PC-3 (cell line): ENCODE data around the gene DDX54. TPM values are rescaled to one million over a fixed set of nuclear protein-coding genes. Genes with fewer than 3 reads are reported as not detected.

Experiments used
- ATAC-seq: fragments of 200-7000 bp; cut with Tn5 transposase; 2 replicates; pipeline ENCODE4 v1.9.1; 2020; ENCODE audit warnings: mild to moderate bottlenecking, moderate library complexity
- BruUV-seq: library from RNA; stranded (reverse); fragments of 400-500 nt; replicated peaks from 2 replicates; lab custom pipeline; 2021; lab: Mats Ljungman, UMichigan
- CTCF ChIA-PET: fragments of 300-600 bp; sonication (Branson Sonifier 250); formaldehyde crosslinking; loops from one replicate; lab custom pipeline; 2022; ENCODE audit warnings: antibody characterized with exemption; lab: Charles Lee
- POLR2A ChIA-PET: fragments of 300-600 bp; sonication (Branson Sonifier 250); formaldehyde crosslinking; loops from one replicate; lab custom pipeline; 2022; ENCODE audit warnings: antibody characterized with exemption; ENCODE audit not compliant: unreplicated experiment; lab: Charles Lee
- DNase-seq: peaks from one replicate; pipeline ENCODE4 v3.0.0-alpha.2; 2015
- H2AFZ ChIP-seq: fragments of 300-600 bp; sonication (generic); 2 replicates; pipeline ENCODE4 v1.6.0; 2016; ENCODE audit warnings: antibody characterized with exemption, low read length
- H3F3A ChIP-seq: fragments of 300-600 bp; sonication (generic); one replicate; pipeline ENCODE4 v1.6.0; 2017; ENCODE audit warnings: antibody characterized with exemption, low read length, control low read depth, mild to moderate bottlenecking; ENCODE audit not compliant: unreplicated experiment
- H3K27ac ChIP-seq: fragments of 300-600 bp; sonication (generic); 2 replicates; pipeline ENCODE4 v1.5.1; 2016; ENCODE audit warnings: mild to moderate bottlenecking, low read length
- H3K27me3 ChIP-seq: fragments of 300-600 bp; sonication (generic); 2 replicates; pipeline ENCODE4 v1.6.1; 2016; ENCODE audit warnings: low read length, mixed read lengths
- H3K36me3 ChIP-seq: fragments of 300-600 bp; sonication (generic); 2 replicates; pipeline ENCODE4 v1.6.1; 2016; ENCODE audit warnings: low read depth, mixed run types, low read length, mixed read lengths
- H3K4me1 ChIP-seq: fragments of 300-600 bp; sonication (generic); 2 replicates; pipeline ENCODE4 v1.5.1; 2016; ENCODE audit warnings: low read length; ENCODE audit not compliant: insufficient read depth
- H3K4me2 ChIP-seq: fragments of 300-600 bp; sonication (generic); 2 replicates; pipeline ENCODE4 v1.6.0; 2016; ENCODE audit warnings: low read length
- H3K4me3 ChIP-seq: fragments of 300-600 bp; sonication (generic); 2 replicates; pipeline ENCODE4 v1.5.1; 2016; ENCODE audit warnings: mild to moderate bottlenecking, low read length, mixed read lengths
- H3K79me2 ChIP-seq: fragments of 300-600 bp; sonication (generic); 2 replicates; pipeline ENCODE4 v1.6.1; 2017; ENCODE audit warnings: low read length, mixed read lengths
- H3K9ac ChIP-seq: fragments of 300-600 bp; sonication (generic); 2 replicates; pipeline ENCODE4 v1.6.0; 2016; ENCODE audit warnings: mild to moderate bottlenecking, low read length
- H3K9me2 ChIP-seq: fragments of 300-600 bp; sonication (generic); replicated peaks from 2 replicates; pipeline ENCODE4 v1.6.1; 2016; ENCODE audit warnings: mixed run types, low read length, mixed read lengths
- H3K9me3 ChIP-seq: fragments of 300-600 bp; sonication (generic); 2 replicates; pipeline ENCODE4 v1.6.1; 2016; ENCODE audit warnings: low read length, mixed read lengths
- H4K20me1 ChIP-seq: fragments of 300-600 bp; sonication (generic); 2 replicates; pipeline ENCODE4 v1.6.1; 2016; ENCODE audit warnings: low read length, mixed read lengths
- EZH2 ChIP-seq: fragments of 300-600 bp; sonication (generic); IDR thresholded peaks from one replicate; pipeline ENCODE4 v1.6.1; 2017; ENCODE audit warnings: antibody characterized with exemption, mild to moderate bottlenecking, low read length; ENCODE audit not compliant: unreplicated experiment
- EZH2phosphoT487 ChIP-seq: fragments of 300-600 bp; sonication (generic); IDR thresholded peaks from 2 replicates; pipeline ENCODE4 v1.6.1; 2018; ENCODE audit warnings: mild to moderate bottlenecking, antibody characterized with exemption, low read length, borderline replicate concordance
- intact Hi-C: fragments of 100-400 bp; cut with micrococcal nuclease; formaldehyde crosslinking; loops from 2 replicates; pipeline ENCODE4 v1.9.0; 2023
- total RNA-seq: library from RNA; depleted of rRNA; stranded (reverse); fragments of >200 nt; gene quantifications from 2 replicates; pipeline ENCODE4 v1.2.3, GENCODE V29; 2014
- TF ChIP-seq, protein P1 (sequence below): fragments of 300-600 bp; sonication (generic); conservative IDR thresholded peaks from 2 replicates; pipeline ENCODE4 v1.5.1; 2017; ENCODE audit warnings: antibody characterized with exemption, low read depth, mild to moderate bottlenecking, low read length

The DDX54 gene
- total RNA-seq, 1 experiment from 2014 or later: 158 TPM

DNA sequence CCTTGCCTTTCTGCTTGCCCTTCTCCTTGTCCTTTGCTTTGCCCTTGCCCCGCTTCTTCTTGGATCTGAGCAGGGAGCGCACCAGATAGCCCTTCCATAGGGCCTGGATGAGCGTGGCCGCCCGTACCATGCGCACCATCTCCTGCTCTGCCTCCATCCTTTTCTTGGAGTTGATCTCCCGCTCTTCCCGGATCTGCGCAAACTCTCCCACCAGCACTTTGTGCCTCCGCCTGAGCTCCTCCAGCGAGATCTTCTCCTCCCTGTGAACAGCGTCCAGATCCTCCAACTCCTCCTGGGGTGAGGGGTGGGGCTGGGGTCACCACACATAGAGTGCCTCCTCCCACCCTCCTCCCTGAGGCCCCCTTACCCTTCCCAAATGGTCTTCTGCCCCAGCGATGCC lies 10.3 kb upstream of the DDX54 start:
- no peak overlapping the region for H3K4me2 ChIP-seq
- peaks cover 14% of the 10 kb centered on the region for H3K4me1 ChIP-seq
- no peaks in the 10 kb centered on the region for H3K9me2 ChIP-seq
- H3K36me3 ChIP-seq: peaks cover 11% of the 10 kb centered on the region
- H3K9ac ChIP-seq: no peak overlapping the region
- H3K9me3 ChIP-seq: no peaks in the 10 kb centered on the region
- H3F3A ChIP-seq: no peaks in the 10 kb centered on the region
- DNase-seq (no peak), ATAC-seq (no peak)
- intact Hi-C loops: loop anchor here (5.0 kb wide), 3 partner anchors 102 to 162 kb away; partner anchors contain the start of gene PLBD2
- no peak overlapping the region for H3K4me3 ChIP-seq
- no peak for TF ChIP-seq EZH2
- no peak for TF ChIP-seq EZH2phosphoT487
- TF ChIP-seq, protein P1, sequence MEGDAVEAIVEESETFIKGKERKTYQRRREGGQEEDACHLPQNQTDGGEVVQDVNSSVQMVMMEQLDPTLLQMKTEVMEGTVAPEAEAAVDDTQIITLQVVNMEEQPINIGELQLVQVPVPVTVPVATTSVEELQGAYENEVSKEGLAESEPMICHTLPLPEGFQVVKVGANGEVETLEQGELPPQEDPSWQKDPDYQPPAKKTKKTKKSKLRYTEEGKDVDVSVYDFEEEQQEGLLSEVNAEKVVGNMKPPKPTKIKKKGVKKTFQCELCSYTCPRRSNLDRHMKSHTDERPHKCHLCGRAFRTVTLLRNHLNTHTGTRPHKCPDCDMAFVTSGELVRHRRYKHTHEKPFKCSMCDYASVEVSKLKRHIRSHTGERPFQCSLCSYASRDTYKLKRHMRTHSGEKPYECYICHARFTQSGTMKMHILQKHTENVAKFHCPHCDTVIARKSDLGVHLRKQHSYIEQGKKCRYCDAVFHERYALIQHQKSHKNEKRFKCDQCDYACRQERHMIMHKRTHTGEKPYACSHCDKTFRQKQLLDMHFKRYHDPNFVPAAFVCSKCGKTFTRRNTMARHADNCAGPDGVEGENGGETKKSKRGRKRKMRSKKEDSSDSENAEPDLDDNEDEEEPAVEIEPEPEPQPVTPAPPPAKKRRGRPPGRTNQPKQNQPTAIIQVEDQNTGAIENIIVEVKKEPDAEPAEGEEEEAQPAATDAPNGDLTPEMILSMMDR: no peak
- no TSS peak for BruUV-seq
- H3K27ac ChIP-seq: no peak overlapping the region
- H2AFZ ChIP-seq: no peak overlapping the region
- ChIA-PET POLR2A (no interaction called here), CTCF (no interaction called here)
- no peaks in the 10 kb centered on the region for H3K27me3 ChIP-seq
- no peaks in the 10 kb centered on the region for H3K79me2 ChIP-seq
- H4K20me1 ChIP-seq: no peaks in the 10 kb centered on the region

DNA sequence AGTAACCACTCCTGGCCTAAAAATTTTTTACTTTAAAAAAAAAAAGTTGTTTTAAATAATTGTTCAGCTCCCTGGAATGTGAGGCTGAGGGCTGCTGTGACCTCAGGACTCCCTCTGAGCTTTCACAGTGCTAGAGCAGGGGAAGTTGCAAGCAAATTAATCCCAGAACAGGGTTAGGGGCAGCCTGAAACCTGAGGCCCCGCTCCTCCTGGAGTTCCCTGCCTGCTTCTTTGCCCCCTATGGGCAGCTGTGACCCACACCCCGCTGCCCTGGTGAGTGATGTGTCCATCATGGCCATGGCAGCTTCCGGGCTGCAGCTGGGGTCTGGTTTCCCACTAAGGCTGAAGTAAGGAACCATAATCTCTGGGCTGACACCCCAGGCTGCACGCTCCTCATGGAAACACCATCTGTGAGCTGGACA lies 9.7 kb upstream of the DDX54 start:
- H3K4me1 ChIP-seq: peaks cover 14% of the 10 kb centered on the region
- H3K79me2 ChIP-seq: no peaks in the 10 kb centered on the region
- DNase-seq (no peak), ATAC-seq (no peak)
- BruUV-seq: no TSS peak
- no peak overlapping the region for H2AFZ ChIP-seq
- H3F3A ChIP-seq: no peaks in the 10 kb centered on the region
- ChIA-PET CTCF (no interaction called here), POLR2A (interaction anchor here (0.8 kb wide), 1 partner anchor 9 kb away, joined by 23 read pairs; no protein-coding TSS in a partner anchor)
- TF ChIP-seq, protein P1: no peak
- no peaks in the 10 kb centered on the region for H3K27me3 ChIP-seq
- no peak overlapping the region for H3K9ac ChIP-seq
- no peaks in the 10 kb centered on the region for H3K9me3 ChIP-seq
- no peaks in the 10 kb centered on the region for H3K9me2 ChIP-seq
- H4K20me1 ChIP-seq: no peaks in the 10 kb centered on the region
- no peak overlapping the region for H3K4me3 ChIP-seq
- H3K27ac ChIP-seq: peak overlapping the region; percentile 74; the same call in 1 of the 2 replicates
- H3K36me3 ChIP-seq: peaks cover 11% of the 10 kb centered on the region
- no peak overlapping the region for H3K4me2 ChIP-seq
- intact Hi-C loops: loop anchor here (5.0 kb wide), 4 partner anchors 102 to 227 kb away; partner anchors contain the start of genes PLBD2 and SDSL

DNA sequence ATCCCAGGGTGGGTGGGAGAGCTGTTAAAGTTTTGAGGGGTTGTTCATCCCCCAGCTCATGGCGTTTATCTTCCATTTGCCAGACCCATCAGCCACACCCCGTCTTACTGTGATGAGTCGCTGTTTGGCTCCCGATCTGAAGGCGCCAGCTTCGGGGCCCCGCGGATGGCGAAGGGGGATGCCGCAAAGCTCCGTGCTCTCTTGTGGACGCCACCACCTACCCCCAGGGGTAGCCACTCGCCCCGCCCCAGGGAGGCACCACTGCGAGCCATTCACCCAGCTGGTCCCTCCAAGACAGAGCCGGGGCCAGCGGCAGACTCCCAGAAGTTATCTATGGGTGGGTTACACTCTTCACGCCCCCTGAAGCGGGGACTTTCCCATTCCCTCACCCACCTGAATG lies 5.9 kb upstream of the DDX54 start:
- BruUV-seq: no TSS peak
- no peak for TF ChIP-seq EZH2phosphoT487
- TF ChIP-seq, protein P1: no peak
- no peak for TF ChIP-seq EZH2
- Histone ChIP-seq H3K79me2 (peaks cover 21% of the 10 kb centered on the region), H3K9ac (no peak overlapping the region), H2AFZ (no peak overlapping the region), H3K4me3 (no peak overlapping the region), H3K27ac (no peak overlapping the region), H3K9me3 (no peaks in the 10 kb centered on the region), H3F3A (no peaks in the 10 kb centered on the region), H3K36me3 (peaks cover 17% of the 10 kb centered on the region), H3K4me1 (peaks cover 26% of the 10 kb centered on the region), H4K20me1 (0 out of 2 replicates have a peak, but pooled peaks cover 6% of the 10 kb centered on the region), H3K4me2 (no peak overlapping the region), H3K9me2 (no peaks in the 10 kb centered on the region), H3K27me3 (no peaks in the 10 kb centered on the region)
- ChIA-PET CTCF (no interaction called here), POLR2A (no interaction called here)
- ATAC-seq (no peak), DNase-seq (no peak)
- intact Hi-C loops: loop anchor here (5.0 kb wide), 1 partner anchor 231 kb away; the partner anchor contains the start of gene SDSL
